ENCODE measurements around the gene PLXNA2.

DNA sequence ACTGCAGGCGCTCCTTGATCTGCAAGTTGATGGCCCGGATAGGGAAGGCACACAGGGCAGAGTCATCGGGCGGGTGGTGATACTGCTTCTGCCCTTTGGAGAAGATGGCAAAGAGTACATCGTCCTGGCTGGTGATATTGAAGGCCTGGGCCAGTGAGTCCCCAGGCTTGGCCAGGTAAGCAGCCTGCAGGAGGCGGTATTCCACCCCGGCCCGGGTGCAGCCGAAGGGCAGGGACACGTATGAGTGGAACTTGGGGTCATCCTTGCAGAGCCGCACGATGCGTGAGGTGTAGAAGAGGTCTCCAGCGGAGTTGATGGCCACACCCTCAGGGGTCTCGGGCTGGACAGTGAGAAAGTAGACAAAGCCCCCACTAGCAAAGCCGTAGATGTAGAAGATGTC lies 27.4 kb downstream of the PLXNA2 start:
- TF ChIP-seq CTCF (IDR thresholded peaks at IDR 0.05; ENCODE audit: control extremely low read depth in 1 of 3, insufficient read depth in 1 of 3, low read depth in 1 of 3, low read length in 3 of 3) (peak in 1 of 3 experiments; percentile 3; a peak in 1 of 4 replicates), RFX5 (IDR thresholded peaks at IDR 0.05; ENCODE audit: borderline replicate concordance, low read depth, low read length) (no peak)
